Measurements from ENCODE around the gene CFAP68. TPM values are rescaled to one million over a fixed set of nuclear protein-coding genes. Genes with fewer than 3 reads are reported as not detected.

Gene CFAP68
- total and polyA plus RNA-seq, 10 of the 15 experiments (the other 5 are each of a cell fraction or from before 2014, with no cell fraction given) = 35.7 to 84.4 (median 64.1) TPM

DNA sequence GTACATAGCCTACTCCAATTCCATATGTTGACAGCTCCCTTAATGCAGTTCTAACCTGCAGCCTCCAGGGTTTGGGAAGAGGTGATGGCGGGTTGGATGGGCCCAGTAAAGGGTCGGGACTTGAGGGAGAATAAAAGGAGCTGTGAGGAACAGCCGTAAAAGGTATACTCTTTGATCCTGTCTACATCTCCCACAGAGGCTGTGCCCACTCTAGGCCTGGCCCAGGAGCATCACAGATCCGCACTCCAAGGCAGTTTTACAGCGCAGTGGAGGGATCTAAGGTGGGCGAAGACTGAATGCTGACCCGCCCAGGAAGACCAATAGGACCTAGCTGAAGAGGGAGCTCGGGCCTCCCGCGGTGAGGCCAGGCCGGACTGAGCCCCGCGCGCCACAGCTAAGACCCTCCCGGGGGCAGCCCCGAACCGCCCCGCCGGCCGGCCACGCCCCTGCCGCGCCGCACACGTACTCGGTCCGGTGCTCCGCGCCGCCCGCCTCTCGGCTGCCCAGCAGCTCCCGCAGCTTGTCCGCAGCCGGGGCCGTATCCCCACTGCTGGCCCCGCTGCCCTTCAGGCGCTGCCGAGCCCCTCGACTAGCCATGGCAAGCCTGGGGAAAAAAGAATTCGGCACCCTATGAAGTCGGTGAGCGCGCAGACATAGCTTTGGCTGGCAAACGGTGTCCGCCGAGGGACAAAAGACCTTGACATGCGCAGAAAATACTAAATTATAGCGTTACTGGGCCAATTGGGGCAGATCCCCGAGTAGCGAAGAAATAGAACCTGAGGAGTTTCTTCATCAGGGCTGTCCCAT, 8.3 kb upstream of the CFAP68 start, which contains the start of gene ALG9 (continued):
- TF ChIP-seq MXI1 (IDR thresholded peaks at IDR 0.05; ENCODE audit: low read depth, low read length) (peak; percentile 65; the same call in 1 of the 2 replicates), CBFB (IDR thresholded peaks at IDR 0.05; ENCODE audit: low read depth) (no peak), IKZF1 (conservative IDR thresholded peaks at IDR 0.05) (peak; percentile 70), BACH1 (IDR thresholded peaks at IDR 0.05; ENCODE audit: borderline replicate concordance) (peak; percentile 83), NKRF (conservative IDR thresholded peaks at IDR 0.05) (peak; percentile 92), USF2 (IDR thresholded peaks at IDR 0.05; ENCODE audit: borderline replicate concordance, low read depth, low read length) (no peak), MEF2B (IDR thresholded peaks at IDR 0.05; ENCODE audit: partially characterized antibody, poor library complexity, severe bottlenecking) (peak; percentile 15), SRF (IDR thresholded peaks at IDR 0.05; ENCODE audit: low read depth in 2 of 2, low read length in 2 of 2) (no peak), KAT2A (conservative IDR thresholded peaks at IDR 0.05; ENCODE audit: control insufficient read depth, low read depth, low read length) (no peak), MAX (IDR thresholded peaks at IDR 0.05; ENCODE audit: low read depth, low read length) (no peak; the same call in none of the 2 replicates), STAT1 (conservative IDR thresholded peaks at IDR 0.05) (peak; percentile 89; the same call in 1 of the 2 replicates), CEBPB (IDR thresholded peaks at IDR 0.05; ENCODE audit: borderline replicate concordance in 1 of 2, low read depth in 2 of 2, low read length in 2 of 2) (no peak), SPI1 (IDR thresholded peaks at IDR 0.05; ENCODE audit: borderline replicate concordance, insufficient read depth, low read depth, low read length) (no peak), YY1 (IDR thresholded peaks at IDR 0.05; ENCODE audit: low read depth, low read length) (peak; percentile 94), ZNF622 (IDR thresholded peaks at IDR 0.05) (no peak), REST (IDR thresholded peaks at IDR 0.05; ENCODE audit: low read depth, low read length) (no peak), NR2C2 (IDR thresholded peaks at IDR 0.05; ENCODE audit: borderline replicate concordance, control insufficient read depth, insufficient read length, low read depth) (no peak), HDAC2 (IDR thresholded peaks at IDR 0.05) (no peak)
- TF ChIP-seq, protein P1, sequence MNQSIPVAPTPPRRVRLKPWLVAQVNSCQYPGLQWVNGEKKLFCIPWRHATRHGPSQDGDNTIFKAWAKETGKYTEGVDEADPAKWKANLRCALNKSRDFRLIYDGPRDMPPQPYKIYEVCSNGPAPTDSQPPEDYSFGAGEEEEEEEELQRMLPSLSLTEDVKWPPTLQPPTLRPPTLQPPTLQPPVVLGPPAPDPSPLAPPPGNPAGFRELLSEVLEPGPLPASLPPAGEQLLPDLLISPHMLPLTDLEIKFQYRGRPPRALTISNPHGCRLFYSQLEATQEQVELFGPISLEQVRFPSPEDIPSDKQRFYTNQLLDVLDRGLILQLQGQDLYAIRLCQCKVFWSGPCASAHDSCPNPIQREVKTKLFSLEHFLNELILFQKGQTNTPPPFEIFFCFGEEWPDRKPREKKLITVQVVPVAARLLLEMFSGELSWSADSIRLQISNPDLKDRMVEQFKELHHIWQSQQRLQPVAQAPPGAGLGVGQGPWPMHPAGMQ (IDR thresholded peaks at IDR 0.05; ENCODE audit: borderline replicate concordance) = no peak
- TF ChIP-seq, protein P2, sequence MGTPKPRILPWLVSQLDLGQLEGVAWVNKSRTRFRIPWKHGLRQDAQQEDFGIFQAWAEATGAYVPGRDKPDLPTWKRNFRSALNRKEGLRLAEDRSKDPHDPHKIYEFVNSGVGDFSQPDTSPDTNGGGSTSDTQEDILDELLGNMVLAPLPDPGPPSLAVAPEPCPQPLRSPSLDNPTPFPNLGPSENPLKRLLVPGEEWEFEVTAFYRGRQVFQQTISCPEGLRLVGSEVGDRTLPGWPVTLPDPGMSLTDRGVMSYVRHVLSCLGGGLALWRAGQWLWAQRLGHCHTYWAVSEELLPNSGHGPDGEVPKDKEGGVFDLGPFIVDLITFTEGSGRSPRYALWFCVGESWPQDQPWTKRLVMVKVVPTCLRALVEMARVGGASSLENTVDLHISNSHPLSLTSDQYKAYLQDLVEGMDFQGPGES (IDR thresholded peaks at IDR 0.05) = no peak
